Upper lobe of left lung (tissue), 4 donors: ENCODE results near the gene MTURN.

Experiments
- EP300 ChIP-seq, 4 donors: sonication (generic); formaldehyde crosslinking; IDR thresholded peaks; one replicate each; pipeline ENCODE4 v1.5.1; 2017; ENCODE audit warnings: antibody characterized with exemption in 4 of 4, control low read depth in 2 of 4
- POLR2A ChIP-seq, 4 donors: fragments of 450-650 bp; IDR thresholded peaks; one replicate each; pipeline ENCODE4 v1.5.1; 2016 to 2017; ENCODE audit warnings: antibody characterized with exemption in 4 of 4, mild to moderate bottlenecking in 2 of 4

DNA sequence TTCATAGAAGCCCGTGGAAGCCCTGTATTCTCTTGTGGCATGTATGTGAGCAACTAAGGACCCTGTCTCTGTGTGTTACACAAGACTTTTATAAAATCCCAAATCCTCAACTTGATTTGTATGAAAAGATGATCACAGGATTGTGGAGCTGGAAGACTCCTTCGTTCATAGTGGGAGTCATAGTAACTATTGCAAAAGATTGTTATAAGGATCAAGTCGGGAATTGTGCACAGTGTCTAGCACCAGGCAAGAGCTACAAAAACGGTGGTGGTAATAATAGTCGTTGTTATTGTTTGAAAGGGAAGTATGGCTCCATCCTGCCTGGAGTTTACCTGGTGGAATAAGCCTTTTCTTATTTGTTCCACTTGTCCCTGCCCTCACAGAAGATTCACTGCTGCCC lies 42.8 kb upstream of the MTURN start:
- TF ChIP-seq POLR2A (IDR thresholded peaks at IDR 0.05) (no peak), EP300 (IDR thresholded peaks at IDR 0.05) (no peak)
